GM03348 (cell line): ENCODE measurements around the gene MICAL3.
"Not testable (repeated sequence)": the region's sequence is repeated elsewhere in the genome, so short reads cannot be mapped to it uniquely, and the experiment has no call there.

Source experiments
- DNase-seq: peaks from one replicate; pipeline ENCODE4 v3.0.0; 2012; ENCODE audit warnings: low spot score

MICAL3 gene, protein sequence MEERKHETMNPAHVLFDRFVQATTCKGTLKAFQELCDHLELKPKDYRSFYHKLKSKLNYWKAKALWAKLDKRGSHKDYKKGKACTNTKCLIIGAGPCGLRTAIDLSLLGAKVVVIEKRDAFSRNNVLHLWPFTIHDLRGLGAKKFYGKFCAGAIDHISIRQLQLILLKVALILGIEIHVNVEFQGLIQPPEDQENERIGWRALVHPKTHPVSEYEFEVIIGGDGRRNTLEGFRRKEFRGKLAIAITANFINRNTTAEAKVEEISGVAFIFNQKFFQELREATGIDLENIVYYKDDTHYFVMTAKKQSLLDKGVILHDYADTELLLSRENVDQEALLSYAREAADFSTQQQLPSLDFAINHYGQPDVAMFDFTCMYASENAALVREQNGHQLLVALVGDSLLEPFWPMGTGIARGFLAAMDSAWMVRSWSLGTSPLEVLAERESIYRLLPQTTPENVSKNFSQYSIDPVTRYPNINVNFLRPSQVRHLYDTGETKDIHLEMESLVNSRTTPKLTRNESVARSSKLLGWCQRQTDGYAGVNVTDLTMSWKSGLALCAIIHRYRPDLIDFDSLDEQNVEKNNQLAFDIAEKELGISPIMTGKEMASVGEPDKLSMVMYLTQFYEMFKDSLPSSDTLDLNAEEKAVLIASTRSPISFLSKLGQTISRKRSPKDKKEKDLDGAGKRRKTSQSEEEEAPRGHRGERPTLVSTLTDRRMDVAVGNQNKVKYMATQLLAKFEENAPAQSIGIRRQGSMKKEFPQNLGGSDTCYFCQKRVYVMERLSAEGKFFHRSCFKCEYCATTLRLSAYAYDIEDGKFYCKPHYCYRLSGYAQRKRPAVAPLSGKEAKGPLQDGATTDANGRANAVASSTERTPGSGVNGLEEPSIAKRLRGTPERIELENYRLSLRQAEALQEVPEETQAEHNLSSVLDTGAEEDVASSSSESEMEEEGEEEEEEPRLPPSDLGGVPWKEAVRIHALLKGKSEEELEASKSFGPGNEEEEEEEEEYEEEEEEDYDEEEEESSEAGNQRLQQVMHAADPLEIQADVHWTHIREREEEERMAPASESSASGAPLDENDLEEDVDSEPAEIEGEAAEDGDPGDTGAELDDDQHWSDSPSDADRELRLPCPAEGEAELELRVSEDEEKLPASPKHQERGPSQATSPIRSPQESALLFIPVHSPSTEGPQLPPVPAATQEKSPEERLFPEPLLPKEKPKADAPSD (N-terminal part only)

GRCh38 chr22:18024276-18024939 is at the start of gene MICAL3:
Gene MICAL3 (minus strand): TSS chr22:18024561. CDS start chr22:17906812, 117,749 bp downstream.
- peak; percentile 92 for DNase-seq

DNA sequence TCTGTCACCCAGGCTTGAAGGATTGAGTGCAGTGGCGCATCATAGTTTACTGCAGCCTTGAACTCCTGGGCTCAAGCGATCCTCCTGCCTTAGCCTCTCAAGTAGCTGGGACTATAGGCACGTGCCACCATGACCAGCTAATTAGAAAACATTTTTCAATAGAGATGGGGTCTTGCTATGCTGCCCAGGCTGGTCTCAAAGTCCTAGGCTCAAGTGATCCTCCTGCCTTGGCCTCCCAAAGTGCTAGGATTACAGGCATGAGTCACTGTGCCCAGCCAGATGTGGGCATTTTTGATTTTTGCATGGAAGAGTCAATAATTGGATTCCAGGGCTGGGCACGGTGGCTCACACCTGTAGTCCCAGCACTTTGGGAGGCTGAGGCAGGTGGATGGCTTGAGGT is 49.6 kb upstream of the MICAL3 start:
- not testable (repeated sequence) for DNase-seq

DNA sequence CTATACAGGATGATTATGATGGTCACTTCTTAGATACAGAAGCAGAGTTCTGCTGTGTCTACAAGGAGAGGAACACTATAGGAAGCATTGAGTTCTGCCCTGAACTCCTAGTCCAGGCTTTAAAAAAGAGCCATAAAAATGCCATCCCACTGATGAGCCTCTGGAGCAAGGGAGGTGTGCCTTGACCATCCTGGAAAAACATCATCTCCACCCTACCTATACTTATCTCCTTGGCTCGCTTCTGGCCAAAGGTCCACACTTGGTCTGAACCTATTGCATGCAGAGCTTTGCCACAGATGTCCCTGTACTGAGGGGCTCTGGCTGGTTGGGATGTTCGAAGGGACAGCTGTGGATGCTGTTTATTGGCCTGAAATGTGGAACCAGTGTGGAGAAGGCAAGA is 49.1 kb upstream of the MICAL3 start:
- no peak for DNase-seq

GRCh38 chr22:18071968-18072310 is 47.6 kb upstream of the MICAL3 start:
- no peak for DNase-seq

DNA sequence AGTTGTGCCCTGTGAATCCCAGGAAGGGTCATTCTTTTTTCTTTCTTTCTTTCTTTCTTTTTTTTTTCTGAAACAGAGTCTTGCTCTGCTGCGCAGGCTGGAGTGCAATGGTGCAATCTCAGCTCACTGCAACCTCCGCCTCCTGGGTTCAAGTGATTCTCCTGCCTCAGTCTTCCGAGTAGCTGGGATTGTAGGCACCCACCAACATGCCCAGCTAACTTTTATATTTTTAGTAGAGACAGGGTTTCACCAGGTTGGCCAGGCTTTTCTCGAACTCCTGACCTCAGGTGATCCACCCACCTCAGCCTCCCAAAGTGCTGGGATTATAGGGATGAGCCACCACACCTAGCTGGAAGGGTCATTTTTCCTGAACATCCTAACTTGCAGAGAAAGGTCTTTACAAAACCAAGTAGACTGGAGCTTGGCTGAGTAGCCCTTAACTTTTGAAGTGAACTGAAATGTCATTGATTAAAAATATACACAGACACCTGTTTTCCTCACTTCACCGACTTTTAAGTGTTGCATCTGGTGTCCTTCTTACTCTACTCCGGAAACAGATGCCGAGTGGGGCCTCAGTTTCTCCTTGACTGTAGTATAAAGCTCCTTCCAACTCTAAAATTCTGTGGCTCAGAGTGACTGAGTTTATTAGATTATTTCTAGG is 47.1 kb upstream of the MICAL3 start:
- not testable (repeated sequence) for DNase-seq

- DNase-seq, result no peak
Observed at GRCh38 chr22:18070556-18071306, 46.4 kb upstream of the MICAL3 start.

GRCh38 chr22:18070041-18070440 is 45.7 kb upstream of the MICAL3 start:
- no peak for DNase-seq

DNA sequence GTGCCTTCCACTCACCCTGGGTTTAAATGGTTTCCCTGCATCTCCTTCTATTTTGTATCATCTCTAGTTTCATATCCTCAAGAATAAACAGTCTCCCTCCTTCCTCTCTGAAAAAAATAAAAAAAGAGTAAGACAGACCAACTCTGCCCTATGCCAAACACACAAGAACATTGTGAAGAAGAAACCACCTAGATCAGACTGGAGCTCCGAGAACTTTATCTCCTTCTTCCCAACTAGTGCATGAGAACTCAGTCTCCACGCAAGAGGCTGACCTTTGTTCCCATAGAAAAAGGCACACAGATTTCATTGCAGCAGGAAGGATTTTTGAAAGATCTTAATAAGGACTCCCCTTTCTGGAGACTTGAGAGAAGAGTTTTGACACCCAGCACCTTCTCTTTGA is 44.7 kb upstream of the MICAL3 start:
- no peak for DNase-seq

DNA sequence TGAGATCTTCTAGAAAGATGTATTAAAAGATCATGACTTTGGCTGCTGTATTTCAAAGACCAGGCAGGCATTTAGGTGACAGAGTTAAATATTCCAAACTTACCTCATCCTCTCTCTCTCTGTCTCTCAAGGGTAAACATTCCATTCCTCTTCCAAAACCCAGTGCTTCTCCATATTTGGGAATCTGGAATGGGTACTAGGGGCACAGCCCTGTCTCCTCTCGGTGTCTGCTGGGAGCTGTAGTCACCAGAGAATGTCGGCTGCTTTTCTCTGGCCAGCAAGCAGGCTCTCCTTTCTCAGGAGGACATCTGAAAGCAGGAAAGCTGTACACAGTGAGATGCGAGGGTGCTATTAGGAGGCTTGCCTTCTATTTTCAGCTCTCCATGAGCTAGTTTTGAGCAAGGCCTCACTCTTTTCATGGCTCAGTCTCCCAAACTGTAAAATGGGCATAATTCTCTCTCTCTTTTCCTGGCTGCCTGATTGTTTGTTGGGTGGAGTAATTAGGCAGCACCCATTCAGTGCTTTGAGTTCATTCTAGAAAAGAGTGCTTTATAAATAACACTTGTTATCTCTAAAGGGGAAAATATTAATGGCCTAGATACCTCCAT is 44.1 kb upstream of the MICAL3 start:
- DNase-seq, result peak; percentile 82

GRCh38 chr22:18067548-18068341 is 43.4 kb upstream of the MICAL3 start:
- DNase-seq, result no peak

GRCh38 chr22:18067121-18067520 is 42.8 kb upstream of the MICAL3 start:
- no peak for DNase-seq

DNA sequence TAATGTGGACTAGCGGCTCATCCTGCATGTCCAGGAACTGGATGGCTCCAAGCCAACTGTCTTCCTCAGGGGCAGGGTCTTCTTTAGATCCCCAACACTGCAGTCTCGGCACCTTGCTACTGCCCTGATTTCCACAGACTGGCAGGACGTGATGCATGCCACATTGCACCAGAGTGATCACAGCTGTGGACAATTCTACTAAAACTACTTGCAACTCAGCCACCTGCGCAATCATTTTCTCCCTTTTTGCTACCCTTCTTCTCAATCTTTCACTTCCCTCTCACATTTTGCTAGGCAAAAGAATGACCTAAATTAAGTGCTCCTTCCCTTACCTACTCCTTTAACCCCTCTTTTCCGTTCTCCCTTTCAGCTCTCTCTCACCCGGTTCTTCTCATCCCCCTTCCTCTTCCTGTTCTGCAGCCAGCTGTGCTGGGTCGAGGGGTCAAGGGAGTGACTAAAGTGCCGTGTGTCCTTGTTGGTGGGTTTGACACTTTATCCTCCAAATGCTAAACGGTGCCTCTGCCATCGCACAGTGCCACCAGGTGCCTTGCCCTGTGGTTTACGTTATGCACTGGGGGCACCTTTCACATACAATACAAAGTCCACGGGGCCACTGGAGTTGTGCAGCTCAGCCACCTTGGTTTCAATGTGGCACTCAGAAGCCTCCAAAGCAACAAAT is 42.0 kb upstream of the MICAL3 start:
- DNase-seq, result no peak

GRCh38 chr22:18065256-18065655 is 40.9 kb upstream of the MICAL3 start:
- DNase-seq, result no peak

GRCh38 chr22:18064636-18065035 is 40.3 kb upstream of the MICAL3 start:
- no peak for DNase-seq

GRCh38 chr22:18063715-18064114 is 39.4 kb upstream of the MICAL3 start:
- DNase-seq, result not testable (repeated sequence)

DNA sequence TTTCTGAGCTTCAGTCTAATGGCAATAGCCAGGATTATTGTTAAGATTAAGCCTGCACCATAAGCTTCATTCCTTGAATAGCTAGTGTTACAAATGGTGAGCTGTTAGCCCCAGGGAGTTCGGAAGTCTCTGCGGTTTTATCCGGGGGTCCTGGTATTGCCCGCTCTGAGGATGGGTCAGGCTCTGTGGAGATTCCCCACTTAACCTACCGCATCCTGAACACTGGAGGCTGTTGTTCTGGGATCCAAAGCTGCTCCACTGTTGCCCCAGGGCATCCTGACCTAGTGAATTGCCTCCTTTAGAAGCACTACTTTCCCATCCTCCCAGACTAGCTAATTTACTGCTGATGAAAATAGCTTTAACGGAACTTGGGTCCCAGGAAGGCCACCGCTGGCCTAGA is 38.9 kb upstream of the MICAL3 start:
- no peak for DNase-seq

DNA sequence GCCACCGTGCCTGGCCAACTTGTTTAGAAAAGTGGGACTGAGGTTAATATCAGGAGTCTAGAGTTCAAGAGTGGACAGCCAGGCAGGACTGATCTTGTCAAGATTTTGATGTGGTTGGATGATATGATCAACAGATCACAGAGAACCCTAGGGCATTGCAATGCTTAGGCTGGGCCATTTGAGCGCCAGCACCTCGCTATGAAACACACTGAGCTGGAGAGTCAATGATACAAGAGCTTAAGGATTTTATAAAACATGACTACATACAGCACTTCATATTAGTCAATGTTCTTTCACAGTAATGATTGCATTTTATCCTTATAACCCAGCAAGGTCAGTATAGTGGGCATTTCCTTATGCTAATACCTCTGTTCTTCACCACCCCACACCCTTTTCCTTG is 38.1 kb upstream of the MICAL3 start:
- no peak for DNase-seq
